Naive thymus-derived CD4-positive, alpha-beta T cell (primary cell): Measurements from ENCODE around the gene MTRFR. TPM values are rescaled to one million over a fixed set of nuclear protein-coding genes. Genes with fewer than 3 reads are reported as not detected.

Experiments
- ATAC-seq: fragments of 150-1000 bp; cut with Tn5 transposase; 2 replicates; pipeline ENCODE4 v1.10.0; 2021; ENCODE audit warnings: mild to moderate bottlenecking, moderate library complexity
- CTCF ChIA-PET: fragments of 350-600 bp; sonication (Branson Sonifier 250); formaldehyde crosslinking; loops from one replicate; lab custom pipeline; 2021; ENCODE audit warnings: antibody characterized with exemption; lab: Charles Lee
- POLR2A ChIA-PET: fragments of 350-600 bp; sonication (Branson Sonifier 250); formaldehyde crosslinking; loops from one replicate; lab custom pipeline; 2021; ENCODE audit warnings: antibody characterized with exemption, inconsistent platforms; lab: Charles Lee
- DNase-seq, 9 donors: peaks; one replicate each; pipeline versions ENCODE4 v3.0.0 to v3.0.0-alpha.2; 2020 to 2022; ENCODE audit warnings: mixed read lengths in 1 of 9
- H3K27ac ChIP-seq: one replicate; pipeline ENCODE4 v1.7.0; 2013; ENCODE audit warnings: mild to moderate bottlenecking, low read depth, low read length, moderate library complexity
- H3K27me3 ChIP-seq, 2 donors: one replicate each; pipeline ENCODE4 v1.7.0; 2013; ENCODE audit warnings: low read length in 2 of 2, mild to moderate bottlenecking in 2 of 2, moderate library complexity in 2 of 2; ENCODE audit not compliant: control insufficient read depth in 2 of 2, insufficient read depth in 2 of 2
- H3K36me3 ChIP-seq, 3 experiments: 1 replicate in 2 of 3; 2 replicates in 1 of 3; pipeline ENCODE4 v1.7.0; 2013; ENCODE audit warnings: low read length in 3 of 3, mild to moderate bottlenecking in 3 of 3, moderate library complexity in 1 of 3; ENCODE audit not compliant: insufficient read depth in 3 of 3, control insufficient read depth in 2 of 3
- H3K4me1 ChIP-seq, 2 donors: one replicate each; pipeline ENCODE4 v1.7.0; 2013; ENCODE audit warnings: low read length in 2 of 2, mild to moderate bottlenecking in 2 of 2, moderate library complexity in 1 of 2; ENCODE audit not compliant: control insufficient read depth in 2 of 2, insufficient read depth in 2 of 2
- H3K4me3 ChIP-seq: 2 replicates; pipeline ENCODE4 v1.7.0; 2013; ENCODE audit warnings: mild to moderate bottlenecking, low read length
- H3K9me3 ChIP-seq, 3 experiments: 1 replicate in 2 of 3; 2 replicates in 1 of 3; pipeline ENCODE4 v1.7.0; 2013; ENCODE audit warnings: low read length in 3 of 3; ENCODE audit not compliant: control insufficient read depth in 2 of 3
- H3K27ac Mint-ChIP-seq, 9 donors: one replicate each; pipeline ENCODE4 v1.8.0; 2020 to 2022; ENCODE audit warnings: mixed read lengths in 9 of 9, mild to moderate bottlenecking in 8 of 9, moderate library complexity in 5 of 9, inconsistent platforms in 2 of 9
- H3K27me3 Mint-ChIP-seq, 5 donors: one replicate each; pipeline ENCODE4 v1.8.0; 2021 to 2022; ENCODE audit warnings: mixed read lengths in 5 of 5, mild to moderate bottlenecking in 1 of 5
- H3K36me3 Mint-ChIP-seq, 5 donors: one replicate each; pipeline ENCODE4 v1.8.0; 2020 to 2022; ENCODE audit warnings: mixed read lengths in 5 of 5, mild to moderate bottlenecking in 3 of 5, inconsistent platforms in 1 of 5
- H3K4me1 Mint-ChIP-seq, 7 donors: one replicate each; pipeline ENCODE4 v1.8.0; 2020 to 2022; ENCODE audit warnings: mixed read lengths in 7 of 7, mild to moderate bottlenecking in 3 of 7, inconsistent platforms in 1 of 7
- H3K4me3 Mint-ChIP-seq, 10 donors: one replicate each; pipeline ENCODE4 v1.8.0; 2020 to 2022; ENCODE audit warnings: mild to moderate bottlenecking in 10 of 10, mixed read lengths in 10 of 10, moderate library complexity in 6 of 10, inconsistent platforms in 2 of 10
- H3K9me3 Mint-ChIP-seq, 11 donors: one replicate each; pipeline ENCODE4 v1.8.0; 2020 to 2022; ENCODE audit warnings: mixed read lengths in 11 of 11, mild to moderate bottlenecking in 4 of 11, inconsistent platforms in 1 of 11, moderate library complexity in 1 of 11
- intact Hi-C, 2 donors: fragments of 100-400 bp; cut with micrococcal nuclease; formaldehyde crosslinking; loops; one replicate each; pipeline ENCODE4 v1.15.1; 2023
- polyA plus RNA-seq, 2 donors: library from polyadenylated mRNA; unstranded; fragments of 300-500 nt; fragmentation: Illumina TruSeq; gene quantifications; one replicate each; pipeline ENCODE4 v1.2.3, GENCODE V29; 2021
- total RNA-seq, 6 experiments: library from RNA in 5 of 6; stranded (reverse) in 5 of 6; gene quantifications; 1 replicate in 5 of 6; 2 replicates in 1 of 6; pipeline ENCODE4 v1.2.3 and lab custom pipeline; 2021 to 2026

MTRFR gene
- total and polyA plus RNA-seq, 7 experiments from 2014 or later = 26.8 to 60.3 (median 42.6) TPM

DNA sequence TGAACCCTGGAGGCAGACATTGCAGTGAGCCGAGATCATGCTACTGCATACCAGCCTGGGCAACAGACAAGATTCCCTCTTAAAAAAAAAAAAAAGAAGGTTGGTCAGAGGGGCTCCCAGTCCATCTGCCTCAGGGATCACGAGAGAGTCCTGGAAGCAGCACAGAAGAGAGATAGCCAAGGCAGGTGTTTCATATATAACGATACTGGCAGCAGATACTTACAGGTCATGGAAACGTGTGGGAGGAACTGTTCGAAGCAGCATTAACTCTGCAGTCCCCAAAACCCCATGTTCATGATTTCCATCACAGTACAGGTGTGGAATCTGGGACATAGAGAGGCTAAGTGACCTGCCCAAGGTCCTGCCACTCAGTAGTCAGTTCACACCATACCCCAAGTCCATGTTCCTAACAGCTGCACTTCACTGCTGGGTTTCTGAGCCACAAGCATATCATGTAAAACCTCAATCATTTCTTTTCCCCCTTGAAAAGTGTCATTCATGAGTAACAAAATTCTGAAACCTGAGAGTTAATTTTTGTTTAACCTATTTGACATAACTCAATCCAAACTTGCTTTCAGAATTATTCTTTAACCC is 21.7 kb downstream of the MTRFR start:
- peaks cover 12 to 31% (median 21%) of the 10 kb centered on the region in 7 donors for H3K4me1 Mint-ChIP-seq
- ATAC-seq = no peak
- H3K27ac Mint-ChIP-seq = peak overlapping the region in 2 of 9 donors; percentile 17 to 57
- H3K36me3 ChIP-seq = peaks cover 0 to 69% (median 4%) of the 10 kb centered on the region in 3 experiments
- peaks cover 3 to 34% (median 13%) of the 10 kb centered on the region in 5 donors for H3K36me3 Mint-ChIP-seq
- intact Hi-C loops = no loop called here
- H3K4me1 ChIP-seq = peaks cover 6 to 12% of the 10 kb centered on the region in 2 donors
- no peak for DNase-seq
- no peaks in the 10 kb centered on the region for H3K27me3 ChIP-seq
- H3K9me3 ChIP-seq = no peaks in the 10 kb centered on the region
- no peaks in the 10 kb centered on the region for H3K27me3 Mint-ChIP-seq
- H3K4me3 Mint-ChIP-seq = no peak overlapping the region
- H3K9me3 Mint-ChIP-seq = no peaks in the 10 kb centered on the region
- POLR2A ChIA-PET = no interaction called here
- no peak overlapping the region for H3K27ac ChIP-seq
- no peak overlapping the region for H3K4me3 ChIP-seq
- CTCF ChIA-PET = interaction anchor here (0.6 to 1.3 kb wide), 2 partner anchors 17 to 490 kb away, joined by 3 to 4 read pairs; no protein-coding TSS in a partner anchor

DNA sequence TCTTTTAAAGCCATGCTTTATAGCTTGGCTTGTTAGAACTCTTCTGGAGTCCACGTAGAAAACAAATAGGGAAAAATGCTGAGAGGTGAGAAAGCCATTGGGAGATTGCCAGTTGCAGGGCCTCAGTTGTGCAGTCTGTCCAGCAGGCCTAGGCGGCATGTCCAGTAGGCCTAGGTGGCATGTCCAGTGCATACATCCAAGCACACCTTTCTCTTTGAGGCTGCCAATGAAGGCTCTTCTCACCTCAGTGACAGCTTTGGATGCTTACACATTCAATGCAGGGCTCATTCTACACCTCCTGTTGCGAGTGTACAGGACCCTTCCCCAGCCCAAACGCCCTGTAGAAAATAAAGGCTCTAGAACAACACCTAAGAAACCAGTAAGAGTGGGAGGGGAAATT is 25.4 kb downstream of the MTRFR start:
- no peak for ATAC-seq
- DNase-seq = no peak
- CTCF ChIA-PET = no interaction called here
- no peaks in the 10 kb centered on the region for H3K9me3 ChIP-seq
- H3K4me3 Mint-ChIP-seq = no peak overlapping the region
- H3K27ac ChIP-seq = no peak overlapping the region
- POLR2A ChIA-PET = interaction anchor here (0.6 kb wide), 2 partner anchors 33 to 365 kb away, joined by 3 read pairs; no protein-coding TSS in a partner anchor
- no peaks in the 10 kb centered on the region for H3K27me3 ChIP-seq
- no peaks in the 10 kb centered on the region for H3K4me1 ChIP-seq
- H3K36me3 ChIP-seq = peaks cover 0 to 53% (median 4%) of the 10 kb centered on the region in 3 experiments
- no peak overlapping the region for H3K4me3 ChIP-seq
- H3K27me3 Mint-ChIP-seq = no peaks in the 10 kb centered on the region
- peaks cover 0 to 6% (median 2%) of the 10 kb centered on the region in 7 donors for H3K4me1 Mint-ChIP-seq
- H3K27ac Mint-ChIP-seq = no peak overlapping the region
- intact Hi-C loops = no loop called here
- no peaks in the 10 kb centered on the region for H3K9me3 Mint-ChIP-seq
- peaks cover 2 to 28% (median 6%) of the 10 kb centered on the region in 5 donors for H3K36me3 Mint-ChIP-seq

DNA sequence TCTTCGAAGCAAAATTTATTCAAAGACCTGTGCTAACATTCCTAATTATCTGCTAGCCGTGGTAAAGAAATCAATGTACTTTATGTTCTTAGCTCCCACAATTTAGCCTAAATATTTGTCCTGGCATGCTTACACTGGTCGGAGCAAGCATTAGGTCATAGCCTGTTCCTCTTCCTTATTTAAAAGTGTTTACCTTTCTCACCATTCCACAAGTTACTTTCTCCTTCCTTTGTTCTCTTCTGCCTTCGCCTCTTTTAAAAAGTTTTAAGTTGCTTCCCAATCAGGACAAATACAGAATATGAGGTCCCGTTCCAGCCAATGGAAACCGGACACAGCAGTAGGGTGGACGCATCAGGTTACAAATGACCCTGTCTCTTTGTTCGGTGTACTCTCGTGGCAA is 26.8 kb downstream of the MTRFR start:
- H3K9me3 ChIP-seq = no peaks in the 10 kb centered on the region
- peaks cover 0 to 38% (median 4%) of the 10 kb centered on the region in 3 experiments for H3K36me3 ChIP-seq
- no peaks in the 10 kb centered on the region for H3K4me1 ChIP-seq
- ChIA-PET POLR2A (no interaction called here), CTCF (interaction anchor here (0.6 kb wide), 1 partner anchor 349 kb away, joined by 4 read pairs; no protein-coding TSS in a partner anchor)
- Mint-ChIP-seq H3K4me3 (no peak overlapping the region), H3K4me1 (peaks cover 0 to 9% (median 0%) of the 10 kb centered on the region in 7 donors), H3K27me3 (no peaks in the 10 kb centered on the region), H3K36me3 (peaks cover 0 to 21% (median 5%) of the 10 kb centered on the region in 5 donors), H3K27ac (peak overlapping the region in 3 of 9 donors; percentile 3 to 40 (median 28)), H3K9me3 (no peaks in the 10 kb centered on the region)
- H3K27me3 ChIP-seq = no peaks in the 10 kb centered on the region
- ATAC-seq = no peak
- intact Hi-C loops = no loop called here
- no peak overlapping the region for H3K4me3 ChIP-seq
- DNase-seq = no peak
- no peak overlapping the region for H3K27ac ChIP-seq

DNA sequence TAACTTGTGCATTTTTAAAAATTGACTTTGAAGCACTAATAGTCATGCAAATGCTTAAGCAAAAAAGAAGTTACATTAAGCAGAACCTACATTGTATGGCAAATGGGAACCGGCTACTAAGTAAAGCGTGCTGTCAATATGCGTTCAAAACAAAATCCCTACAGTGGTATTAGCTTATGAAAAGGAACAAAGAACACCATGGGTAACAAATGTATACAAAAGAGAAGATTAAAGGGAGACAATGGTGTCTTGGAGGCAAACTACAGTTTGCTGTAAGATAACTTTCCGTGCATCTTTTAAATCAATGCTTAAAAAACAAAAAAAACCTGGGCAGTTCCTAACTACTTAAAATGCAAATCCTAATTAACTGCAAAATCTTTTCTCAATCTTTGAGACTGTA is 28.0 kb downstream of the MTRFR start:
- Mint-ChIP-seq H3K9me3 (no peaks in the 10 kb centered on the region), H3K27ac (peak overlapping the region in 3 of 9 donors; percentile 3 to 75 (median 4)), H3K27me3 (no peaks in the 10 kb centered on the region), H3K4me1 (peaks cover 0 to 9% (median 0%) of the 10 kb centered on the region in 7 donors), H3K36me3 (peaks cover 0 to 16% (median 5%) of the 10 kb centered on the region in 5 donors), H3K4me3 (no peak overlapping the region)
- no peak overlapping the region for H3K27ac ChIP-seq
- ChIA-PET CTCF (interaction anchor here (0.6 kb wide), 1 partner anchor 175 kb away, joined by 3 read pairs; the partner anchor contains the start of gene RILPL2), POLR2A (interaction anchor here (0.7 kb wide), 1 partner anchor 191 kb away, joined by 4 read pairs; no protein-coding TSS in a partner anchor)
- no peaks in the 10 kb centered on the region for H3K9me3 ChIP-seq
- intact Hi-C loops = no loop called here
- ATAC-seq (no peak), DNase-seq (no peak)
- no peaks in the 10 kb centered on the region for H3K27me3 ChIP-seq
- H3K4me3 ChIP-seq = no peak overlapping the region
- no peaks in the 10 kb centered on the region for H3K4me1 ChIP-seq
- peaks cover 0 to 28% (median 4%) of the 10 kb centered on the region in 3 experiments for H3K36me3 ChIP-seq

DNA sequence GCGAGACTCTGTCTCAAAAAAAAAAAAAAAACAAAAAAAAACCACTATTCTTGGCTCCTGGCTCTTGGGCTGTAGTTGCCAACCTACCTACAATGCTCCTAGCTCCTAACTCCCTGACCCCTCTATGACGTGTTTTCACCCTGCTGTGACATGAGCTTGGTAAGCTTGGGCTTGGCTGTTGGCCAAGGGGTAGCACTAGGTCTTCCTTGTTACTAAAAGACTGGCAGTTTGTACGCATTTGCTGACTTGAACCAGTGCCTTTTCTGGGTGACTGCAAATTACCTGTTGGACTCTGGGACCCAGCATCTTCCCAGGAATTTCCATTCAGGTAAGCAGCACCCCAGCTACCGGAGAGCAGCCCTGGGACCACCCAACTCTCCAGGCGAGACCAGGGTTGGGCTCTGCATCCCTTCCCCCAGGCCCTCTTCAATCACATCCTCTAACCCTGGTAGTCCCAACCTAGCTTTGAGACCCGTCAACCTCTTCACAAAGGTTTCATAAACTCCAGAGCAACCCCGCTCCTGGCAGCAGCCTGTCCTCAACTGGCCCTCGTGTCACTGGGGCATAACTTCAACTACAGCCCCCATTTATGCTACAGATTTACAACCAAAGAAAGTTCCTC is 30.1 kb downstream of the MTRFR start:
- peak overlapping the region in 2 of 9 donors; percentile 34 to 43 for H3K27ac Mint-ChIP-seq

DNA sequence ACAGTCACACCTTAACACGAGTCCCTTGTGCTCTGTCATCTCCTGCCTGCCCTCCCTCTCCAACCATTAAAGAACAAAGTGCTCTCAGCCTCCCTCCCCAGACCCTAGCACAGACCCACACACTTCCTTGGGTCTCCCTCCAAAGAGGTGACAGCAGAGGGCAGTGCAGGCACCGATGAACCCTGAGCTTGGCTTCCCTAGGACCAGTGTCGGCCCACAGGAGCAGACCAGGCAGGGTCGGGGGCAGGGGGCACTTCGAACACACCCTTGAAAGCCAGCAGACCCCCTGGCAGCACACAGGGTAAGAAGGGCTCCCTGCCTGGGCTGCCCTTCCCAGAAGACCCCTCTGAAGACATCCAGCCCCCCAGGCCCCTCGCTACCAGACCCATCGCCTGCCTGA is 31.4 kb downstream of the MTRFR start:
- Mint-ChIP-seq H3K27ac (peak overlapping the region in 3 of 9 donors; percentile 34 to 55 (median 42)), H3K27me3 (no peaks in the 10 kb centered on the region), H3K9me3 (no peaks in the 10 kb centered on the region), H3K4me3 (no peak overlapping the region), H3K4me1 (peaks cover 6 to 25% (median 14%) of the 10 kb centered on the region in 7 donors), H3K36me3 (peaks cover 0 to 5% (median 0%) of the 10 kb centered on the region in 5 donors)
- Histone ChIP-seq H3K4me1 (peaks cover 0 to 8% of the 10 kb centered on the region in 2 donors), H3K27ac (no peak overlapping the region), H3K36me3 (no peaks in the 10 kb centered on the region), H3K27me3 (no peaks in the 10 kb centered on the region), H3K4me3 (no peak overlapping the region), H3K9me3 (no peaks in the 10 kb centered on the region)
- intact Hi-C loops = no loop called here
- POLR2A ChIA-PET = interaction anchor here (0.5 kb wide), 1 partner anchor 72 kb away, joined by 6 read pairs; no protein-coding TSS in a partner anchor
- CTCF ChIA-PET = interaction anchor here (0.7 kb wide), 1 partner anchor 17 kb away, joined by 5 read pairs; no protein-coding TSS in a partner anchor
- DNase-seq (no peak), ATAC-seq (no peak)

More for the DNA sequence above, 30.1 kb downstream of the MTRFR start:
- H3K4me3 ChIP-seq = no peak overlapping the region
- no peak overlapping the region for H3K27ac ChIP-seq
- Mint-ChIP-seq H3K36me3 (peaks cover 0 to 5% (median 0%) of the 10 kb centered on the region in 5 donors), H3K4me1 (peaks cover 0 to 14% (median 6%) of the 10 kb centered on the region in 7 donors), H3K9me3 (no peaks in the 10 kb centered on the region), H3K27me3 (no peaks in the 10 kb centered on the region), H3K4me3 (no peak overlapping the region)
- ChIA-PET CTCF (interaction anchor here (0.6 kb wide), 1 partner anchor 48 kb away, joined by 4 read pairs; no protein-coding TSS in a partner anchor), POLR2A (no interaction called here)
- H3K27me3 ChIP-seq = no peaks in the 10 kb centered on the region
- H3K36me3 ChIP-seq = peaks cover 0 to 11% (median 4%) of the 10 kb centered on the region in 3 experiments
- DNase-seq (no peak), ATAC-seq (no peak)
- no peaks in the 10 kb centered on the region for H3K4me1 ChIP-seq
- intact Hi-C loops = no loop called here
- H3K9me3 ChIP-seq = no peaks in the 10 kb centered on the region
